Renal cortex interstitium (tissue), 11 donors: ENCODE data around the gene FHOD3. TPM values are rescaled to one million over a fixed set of nuclear protein-coding genes. Genes with fewer than 3 reads are reported as not detected.

Experiments used
- DNase-seq, 11 donors: peaks; one replicate each; pipeline ENCODE4 v3.0.0-alpha.2; 2013; ENCODE audit warnings: low read depth in 9 of 11, low spot score in 4 of 11; ENCODE audit errors: extremely low read depth in 1 of 11
- polyA plus RNA-seq, 3 donors: library from polyadenylated mRNA; unstranded; fragments of 120-200 nt; gene quantifications; one replicate each; pipeline ENCODE4 v1.2.1, GENCODE V29; 2013; ENCODE audit not compliant: insufficient read length in 3 of 3

Gene FHOD3
- polyA plus RNA-seq, 3 donors = 35.3 to 48.8 (median 40.1) TPM

DNA sequence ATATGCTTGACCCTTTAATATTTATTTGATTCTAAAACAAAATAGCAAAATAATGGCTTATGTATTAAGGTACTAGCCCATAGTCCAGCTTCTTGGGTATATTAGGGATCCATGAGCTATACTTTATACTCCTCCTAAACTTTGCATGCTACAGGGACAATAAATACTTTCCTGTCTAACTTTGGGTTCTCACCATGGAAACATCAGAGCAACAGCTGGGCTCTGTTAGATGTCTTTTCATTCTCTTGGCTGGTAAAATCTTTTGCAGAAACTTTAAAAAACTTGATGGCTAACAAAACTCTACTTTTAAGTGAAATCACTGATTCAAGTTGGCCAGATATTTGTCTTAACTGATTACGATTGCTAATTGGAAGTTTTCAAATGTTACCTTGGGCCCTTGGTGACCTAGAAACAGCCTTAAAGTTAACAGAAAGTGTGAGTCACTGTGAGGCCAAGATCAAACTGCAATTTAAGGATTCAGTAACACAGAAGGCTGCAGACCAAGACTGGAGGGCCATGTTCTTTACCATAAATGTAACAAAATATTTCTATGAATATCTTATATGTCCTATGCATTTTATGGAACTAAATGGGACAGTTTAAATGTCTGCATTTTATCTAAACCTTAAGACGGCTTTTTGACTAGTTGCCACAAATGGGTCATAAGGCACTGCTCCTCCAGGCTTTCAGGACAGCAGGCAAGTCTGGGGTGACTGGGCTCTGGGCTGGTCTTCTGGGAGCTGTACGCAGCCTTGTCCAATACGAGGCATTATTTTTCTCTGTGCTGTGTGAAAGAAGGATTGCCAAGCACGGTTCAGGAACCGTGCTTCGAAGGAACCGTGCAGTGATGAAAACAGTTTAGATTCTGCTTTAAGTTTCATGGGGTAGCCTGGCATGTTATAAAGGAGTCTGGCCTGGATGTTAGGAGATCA is 342.8 kb downstream of the FHOD3 start:
- DNase-seq = peak; percentile 23 to 65 (median 44)

DNA sequence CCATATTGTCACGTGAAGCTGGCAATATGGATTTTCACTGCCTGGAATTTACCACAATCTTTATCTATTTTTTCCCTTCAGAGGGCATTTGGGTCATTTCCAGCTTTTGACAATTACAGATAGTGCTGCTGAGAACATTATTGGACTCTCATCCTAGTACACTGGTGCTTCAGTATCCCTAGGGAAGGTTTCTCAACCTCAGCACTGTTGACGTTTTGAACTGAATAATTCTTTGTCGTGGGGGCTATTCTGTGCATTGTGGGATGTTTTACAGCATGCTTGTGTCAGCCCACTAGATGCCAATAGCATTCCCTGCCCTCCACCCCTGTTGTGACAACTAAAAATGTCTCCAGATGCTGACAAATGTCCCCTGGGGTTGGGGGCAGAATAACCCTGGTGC is 345.5 kb downstream of the FHOD3 start:
- DNase-seq = no peak

DNA sequence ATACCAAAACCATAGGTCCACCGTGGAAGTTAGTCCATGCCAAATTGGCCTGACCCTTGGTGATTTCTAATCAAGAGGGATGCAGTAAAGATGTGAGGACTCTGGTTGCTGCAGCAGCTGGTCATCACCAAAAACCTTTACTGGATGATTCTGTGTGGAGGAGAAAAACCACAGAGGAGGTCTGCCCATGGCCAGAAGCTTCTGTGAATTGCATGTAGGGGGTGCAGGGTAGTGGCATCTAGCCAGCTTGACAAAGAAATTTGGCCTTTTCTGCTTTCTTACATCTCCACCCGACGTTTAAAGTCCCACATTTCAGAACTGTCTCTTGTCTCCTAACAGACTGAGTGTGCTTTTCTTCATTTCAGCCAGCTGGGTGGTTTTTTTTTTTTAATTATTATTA is 351.3 kb downstream of the FHOD3 start:
- DNase-seq = no peak

DNA sequence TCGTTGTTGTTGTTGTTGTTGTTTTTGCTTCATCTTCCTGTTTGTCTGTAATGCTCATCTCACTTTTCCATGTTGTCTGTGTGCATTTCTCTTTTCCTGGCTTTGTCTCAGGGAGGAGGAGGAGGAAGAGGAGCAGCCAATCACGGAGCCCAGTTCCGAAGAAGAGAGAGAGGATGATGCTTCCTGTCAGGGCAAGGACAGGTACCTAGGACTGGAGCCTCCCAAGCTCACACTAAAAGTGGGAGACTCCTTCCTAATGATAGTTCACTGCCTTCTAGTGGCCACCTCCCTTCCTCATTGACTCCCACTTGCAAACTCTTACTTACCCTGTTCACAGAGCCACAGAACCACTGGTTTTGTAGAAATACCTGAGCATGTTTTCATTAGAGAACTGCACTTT is 351.7 kb downstream of the FHOD3 start:
- no peak for DNase-seq

DNA sequence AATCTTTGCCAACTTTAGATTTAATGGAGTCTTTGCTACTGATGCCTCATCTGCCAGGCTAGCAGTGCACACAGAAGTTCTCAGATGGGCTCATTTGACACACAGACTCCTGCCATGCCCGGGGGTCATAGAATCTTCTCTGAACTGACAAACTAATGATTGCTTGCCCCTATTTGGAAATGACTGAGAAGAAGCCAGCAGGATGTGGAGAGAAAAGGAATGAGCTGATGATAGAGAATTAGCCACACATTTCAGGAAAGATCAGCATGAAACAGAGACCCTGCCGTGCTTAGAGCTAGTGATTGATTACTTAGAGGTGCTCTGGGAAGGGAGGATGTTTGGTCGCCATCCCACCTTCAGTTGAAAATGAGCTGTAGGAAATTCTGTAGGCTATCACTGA is 352.8 kb downstream of the FHOD3 start:
- DNase-seq = no peak

DNA sequence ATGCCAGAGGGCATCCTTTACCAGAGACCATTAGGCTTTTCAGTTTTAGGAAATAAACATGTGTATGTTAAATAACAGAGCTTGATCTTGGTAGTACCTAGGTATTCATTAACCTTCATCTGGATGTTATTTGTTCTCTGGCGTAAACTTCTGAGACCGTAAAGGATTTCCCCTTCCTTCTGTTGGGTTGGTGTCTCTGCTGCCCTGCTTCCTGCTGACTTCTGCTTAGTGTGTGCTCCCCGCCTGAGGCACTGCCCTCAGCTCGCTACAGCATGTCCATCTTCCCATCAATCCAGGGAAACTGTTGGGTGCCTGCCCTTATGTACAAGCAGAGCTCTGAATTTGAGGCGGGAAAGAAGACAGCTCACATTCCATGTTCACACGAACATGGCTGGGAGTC is 353.4 kb downstream of the FHOD3 start:
- DNase-seq = no peak

DNA sequence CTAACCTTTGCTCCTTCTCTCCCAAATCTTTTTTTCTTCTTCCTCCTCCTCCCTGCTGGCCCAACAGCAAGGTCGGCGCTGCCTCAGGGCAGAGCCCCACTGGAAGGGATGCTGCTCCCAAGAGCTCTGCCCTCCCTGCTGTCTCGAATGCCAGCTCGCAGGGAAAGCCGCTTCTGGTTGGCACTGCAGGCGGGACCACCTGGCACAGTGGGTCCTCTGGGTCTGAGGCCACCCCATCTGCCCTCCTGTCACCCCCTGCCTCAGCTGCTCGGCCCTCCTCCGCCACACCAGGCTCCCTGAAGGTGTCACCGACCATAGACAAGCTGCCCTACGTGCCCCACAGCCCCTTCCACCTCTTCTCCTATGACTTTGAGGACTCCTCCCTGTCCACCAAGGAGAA is 355.0 kb downstream of the FHOD3 start:
- DNase-seq = no peak

DNA sequence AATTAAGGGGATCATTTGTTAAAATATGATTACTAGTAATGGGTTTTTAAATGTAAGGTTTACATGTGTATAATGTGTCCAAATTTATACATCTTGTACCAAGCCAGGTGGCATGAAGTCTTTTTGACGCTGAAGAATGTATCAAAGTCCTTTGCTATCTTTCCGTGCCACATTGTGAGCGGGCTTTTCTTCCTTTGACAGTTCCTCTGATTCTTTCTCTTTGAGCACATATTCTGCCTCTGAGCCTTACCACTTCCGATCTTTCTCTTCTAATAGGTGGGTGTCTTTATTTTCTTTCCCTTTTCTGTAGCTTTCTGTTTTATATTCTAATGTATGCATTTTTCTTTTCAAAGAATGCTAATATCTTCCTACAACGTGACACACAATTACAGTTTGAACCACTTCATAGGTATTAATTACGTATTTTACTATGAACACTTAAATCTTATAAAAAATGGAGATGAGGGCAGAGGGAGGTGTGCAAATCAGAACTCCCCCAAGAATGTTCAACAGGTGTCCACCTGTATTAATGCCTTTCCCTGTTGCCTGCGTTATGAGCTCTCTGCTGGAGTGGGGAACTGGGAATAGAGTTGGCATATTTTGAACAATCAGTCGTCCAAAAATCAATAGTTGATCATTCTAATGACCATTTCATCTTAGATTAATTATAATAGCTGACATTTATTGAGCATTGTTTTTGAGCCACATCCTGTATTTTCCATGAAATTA is 355.8 kb downstream of the FHOD3 start:
- DNase-seq = no peak

DNA sequence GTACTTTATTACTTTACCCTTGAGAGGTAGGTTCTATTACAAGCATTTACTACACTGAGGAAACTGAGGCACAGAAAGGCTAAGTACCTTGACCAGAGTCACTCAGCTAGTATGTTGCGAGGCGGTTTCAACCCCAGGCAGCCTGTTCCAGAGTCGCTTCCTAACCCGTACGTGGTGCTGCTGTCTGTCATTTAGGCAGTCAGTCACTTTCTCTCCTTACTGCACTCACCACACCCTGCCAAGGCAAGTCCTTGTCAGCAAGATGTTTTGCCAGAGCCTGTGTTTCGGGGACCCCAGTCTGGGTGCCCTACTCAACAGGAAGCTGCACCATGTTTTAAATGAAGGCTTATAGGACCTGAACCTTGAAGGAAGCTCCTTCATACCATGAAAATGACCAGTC is 356.4 kb downstream of the FHOD3 start:
- DNase-seq = no peak

DNA sequence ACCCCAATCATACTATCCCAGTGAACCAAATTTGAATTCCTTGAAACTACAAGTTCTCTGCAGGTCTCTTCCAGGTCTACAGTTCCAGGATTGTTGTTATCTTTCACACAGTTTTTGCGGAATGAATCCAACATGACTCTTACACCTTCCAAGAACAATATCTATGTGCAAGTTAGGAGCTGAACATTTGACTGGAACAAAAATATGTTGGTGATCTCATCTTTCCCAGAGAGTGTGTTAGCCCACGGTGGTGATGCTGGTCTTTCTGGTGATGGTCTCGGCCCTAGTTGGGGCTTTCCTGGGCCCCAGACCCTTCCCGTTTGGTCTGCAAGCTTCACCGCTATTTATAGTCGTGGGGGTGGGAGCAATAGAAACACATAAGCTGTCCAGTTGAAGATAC is 357.6 kb downstream of the FHOD3 start:
- no peak for DNase-seq

DNA sequence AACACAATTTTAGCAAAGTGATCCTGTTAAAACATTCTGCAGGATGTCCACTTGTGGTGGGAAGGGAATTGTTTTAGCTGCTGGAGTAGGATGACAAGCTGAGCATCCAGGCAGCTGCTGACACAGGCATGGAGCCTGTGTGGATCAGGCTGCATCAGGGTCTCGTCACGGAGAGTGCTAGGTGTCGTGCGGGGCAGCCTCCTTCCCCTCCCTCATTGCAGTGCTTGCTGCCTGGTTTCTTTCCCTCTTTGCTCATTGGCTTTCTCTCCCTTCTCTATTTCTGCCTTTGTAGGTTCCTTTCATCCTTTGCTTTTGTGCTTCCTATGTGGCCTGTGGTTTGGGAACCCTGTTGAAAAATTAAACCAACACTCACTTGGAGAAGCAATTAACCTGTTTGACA is 358.4 kb downstream of the FHOD3 start:
- no peak for DNase-seq

DNA sequence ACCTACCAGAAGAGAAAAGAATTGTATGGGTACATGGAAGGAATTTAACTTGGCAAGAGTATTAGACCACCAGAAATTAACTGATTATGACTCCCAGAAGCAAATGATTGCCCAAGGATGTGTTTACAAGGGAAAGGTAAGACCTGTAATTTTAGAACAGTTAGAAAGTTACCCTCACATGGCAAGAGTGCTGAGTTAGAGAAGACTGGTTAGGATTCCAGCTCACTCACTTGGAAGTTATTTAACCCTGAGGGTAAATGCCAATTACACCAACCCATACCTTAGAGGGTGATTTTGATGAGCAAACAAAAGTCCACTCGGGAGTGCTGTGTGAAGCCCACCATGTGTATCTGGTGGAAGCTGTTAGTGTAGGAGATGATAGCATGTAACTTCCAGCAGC is 361.1 kb downstream of the FHOD3 start:
- DNase-seq = no peak

DNA sequence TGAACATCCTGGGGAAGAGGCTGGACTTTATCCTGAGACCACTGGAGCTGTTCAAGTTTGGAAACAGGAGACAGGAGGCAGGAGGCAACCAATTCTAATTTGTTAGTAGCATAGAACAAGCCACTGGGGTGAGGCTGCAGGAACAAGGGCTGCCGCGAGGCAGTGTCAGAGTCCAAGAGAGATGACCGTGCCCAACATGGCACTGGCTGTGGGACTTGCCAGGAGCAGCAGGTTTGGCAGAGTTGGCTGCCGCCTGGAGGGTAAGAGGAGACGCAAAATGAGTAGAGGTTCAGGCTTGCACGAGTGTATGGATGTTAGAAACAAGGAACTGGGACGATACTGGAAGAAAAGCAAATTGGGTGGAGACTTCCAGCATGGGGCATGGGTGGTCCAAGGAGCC is 362.8 kb downstream of the FHOD3 start:
- DNase-seq = no peak

DNA sequence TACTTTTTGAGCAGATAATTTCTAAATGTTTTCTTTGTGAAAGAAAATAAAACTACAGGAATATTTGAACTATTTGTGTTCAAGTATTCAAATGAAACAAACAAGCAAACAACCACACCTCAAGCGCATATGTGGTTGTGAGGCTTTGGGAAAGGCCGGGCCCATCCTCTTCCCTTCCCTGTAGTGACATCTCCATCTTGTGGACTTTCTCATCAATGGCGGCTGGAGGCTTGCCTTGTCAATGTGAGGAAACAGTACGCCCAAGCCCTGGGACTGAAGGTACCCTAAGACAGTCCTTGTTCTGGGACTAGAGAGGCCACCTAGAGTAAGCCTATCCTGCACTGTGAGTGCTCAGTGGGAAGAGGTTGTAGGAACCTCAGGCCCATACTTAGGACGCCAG is 364.5 kb downstream of the FHOD3 start:
- DNase-seq = no peak

DNA sequence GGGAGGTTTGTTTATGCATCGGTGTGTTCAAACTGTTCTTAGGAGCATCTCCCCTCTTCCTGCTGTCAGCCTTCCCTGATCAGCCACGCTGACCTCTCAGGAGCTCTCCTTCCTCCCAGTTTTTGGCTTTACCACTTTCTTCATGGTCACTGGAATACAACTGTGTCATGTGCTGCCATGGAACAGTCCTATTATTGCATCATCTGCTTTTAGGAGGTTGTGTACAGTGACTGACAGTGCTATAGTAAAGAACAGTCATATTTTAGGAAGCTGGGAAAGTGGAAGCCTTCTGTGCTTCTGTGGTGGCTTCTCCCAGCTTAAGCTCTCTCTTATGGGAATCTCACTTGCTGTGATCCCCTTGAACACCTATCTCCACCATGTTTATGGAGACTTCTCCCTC is 365.8 kb downstream of the FHOD3 start:
- no peak for DNase-seq

DNA sequence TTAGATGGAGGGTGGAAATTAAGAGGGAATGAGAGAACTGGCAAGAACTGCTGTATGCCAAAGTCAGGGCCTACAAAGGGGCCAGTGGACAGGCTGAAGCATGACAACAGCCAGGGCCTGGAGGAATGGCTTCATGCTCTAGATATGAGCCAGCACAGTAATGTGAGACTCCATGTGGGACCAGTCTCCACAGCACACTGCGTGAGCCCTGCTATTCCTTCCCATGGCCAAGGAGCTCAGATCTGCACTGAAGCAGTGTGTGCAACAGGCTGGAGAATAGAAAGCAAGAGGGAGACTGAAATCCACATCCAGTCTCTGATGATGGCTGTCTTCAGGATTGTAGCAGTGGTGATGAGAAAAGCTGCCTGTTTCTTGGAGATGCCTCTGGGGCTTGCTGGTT is 368.4 kb downstream of the FHOD3 start:
- no peak for DNase-seq

DNA sequence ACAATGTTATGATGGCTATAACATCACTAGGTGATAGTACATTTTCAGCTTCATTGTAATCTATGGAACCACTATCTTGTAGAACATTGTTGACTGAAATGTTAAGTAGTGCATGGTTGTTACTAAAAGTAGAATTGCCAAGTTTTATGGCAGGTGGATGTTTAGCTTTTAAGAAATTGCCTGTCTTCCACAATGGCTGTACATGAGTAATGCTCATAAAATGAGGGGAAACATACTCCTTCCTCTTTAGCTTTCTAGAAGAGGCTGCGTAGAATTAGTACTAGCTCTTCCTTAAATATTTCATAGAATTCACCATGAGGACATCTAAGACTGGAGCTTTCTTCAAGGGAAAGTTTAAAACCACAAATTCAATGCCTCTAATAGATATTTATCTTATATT is 370.3 kb downstream of the FHOD3 start:
- DNase-seq = no peak

DNA sequence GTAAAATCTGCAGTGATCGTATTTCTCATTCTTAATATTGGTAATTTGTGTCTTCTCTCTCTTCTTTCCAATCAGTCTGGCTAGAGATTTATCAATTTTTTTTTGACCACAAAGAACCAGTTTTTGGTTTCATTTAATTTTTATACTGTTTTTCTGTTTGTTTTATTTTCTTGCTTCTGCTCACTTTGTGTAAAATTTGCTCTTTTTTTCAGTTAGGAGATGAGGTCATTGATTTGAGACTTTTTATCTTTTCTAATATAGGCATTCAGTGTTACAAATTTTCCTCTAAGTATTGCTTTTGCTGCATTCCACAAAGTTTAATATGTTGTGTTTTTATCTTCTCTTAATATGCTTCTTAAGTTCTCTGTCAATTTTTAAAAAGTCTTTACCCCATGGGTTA is 370.8 kb downstream of the FHOD3 start:
- no peak for DNase-seq

DNA sequence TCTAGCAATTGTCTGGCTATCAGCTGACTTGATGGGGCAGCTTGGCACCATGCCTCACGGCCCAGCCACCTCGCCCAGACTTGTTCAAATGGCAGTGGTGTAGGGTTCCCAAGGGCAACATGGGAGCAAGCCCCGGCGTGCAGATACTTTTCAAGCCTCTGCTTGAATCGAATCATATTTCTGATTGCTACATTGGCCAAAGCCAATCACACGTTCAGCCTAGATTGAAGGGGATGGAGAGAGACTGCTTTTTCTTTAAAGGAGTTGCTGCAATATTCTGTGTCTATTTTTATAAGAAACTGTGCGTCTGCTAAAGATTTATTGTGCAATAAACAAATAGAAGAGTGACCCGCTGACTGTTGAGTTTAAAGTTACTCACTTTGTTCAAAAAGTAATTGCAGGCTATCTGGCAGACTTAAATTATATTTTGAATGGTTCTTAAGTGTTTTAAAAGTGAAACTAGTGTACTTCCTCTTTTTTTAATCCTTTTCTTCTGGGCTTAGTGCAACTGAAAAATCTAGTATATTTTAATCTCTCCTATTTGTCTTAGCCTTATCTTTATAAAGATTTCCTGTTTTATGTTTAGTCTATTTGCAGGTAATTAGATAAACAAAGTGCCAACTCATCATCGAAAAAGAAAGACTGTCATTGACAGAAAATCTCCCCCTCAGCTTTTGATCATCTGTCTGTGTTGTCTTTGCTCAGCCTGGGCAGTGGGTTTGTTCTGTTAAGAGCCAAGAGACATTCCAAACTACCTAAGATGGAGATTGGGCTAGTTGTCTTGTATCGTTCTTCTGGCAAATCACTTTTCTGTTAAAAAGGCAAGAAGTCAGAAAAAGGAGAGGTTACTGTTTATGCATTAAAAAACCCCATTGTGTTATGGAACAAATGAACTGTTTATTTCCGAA is 375.2 kb downstream of the FHOD3 start:
- peak in 8 of 11 donors; percentile 16 to 51 (median 31) for DNase-seq

DNA sequence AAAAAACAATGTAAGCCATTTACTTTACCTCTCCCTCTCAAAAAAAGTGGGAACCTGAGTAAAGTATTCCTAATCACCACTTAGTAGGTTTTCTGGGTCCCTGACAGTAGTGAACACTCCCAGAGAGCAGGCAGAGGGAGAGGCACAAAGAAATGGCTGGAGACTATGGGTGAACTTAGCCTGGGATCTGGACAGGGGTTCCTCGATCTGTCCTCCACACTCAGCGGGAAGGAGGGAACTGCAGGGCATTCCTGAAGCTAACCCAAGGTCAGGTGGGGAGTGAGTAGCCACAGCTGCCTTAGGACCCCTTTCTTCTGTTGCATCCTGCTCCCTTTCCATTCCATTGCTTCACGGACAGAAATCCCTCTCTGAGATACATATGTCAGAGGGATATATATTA is 375.9 kb downstream of the FHOD3 start:
- DNase-seq = no peak
